Sciatic nerve (tissue), 2 donors: ENCODE data around the gene TRPM5. TPM values are rescaled to one million over a fixed set of nuclear protein-coding genes. Genes with fewer than 3 reads are reported as not detected.
"Not testable (repeated sequence)": the region's sequence is repeated elsewhere in the genome, so short reads cannot be mapped to it uniquely, and the experiment has no call there.

Source experiments
- ATAC-seq: fragments of 200-7000 bp; cut with Tn5 transposase; one replicate; pipeline ENCODE4 v1.9.1; 2020; ENCODE audit warnings: mild to moderate bottlenecking, moderate library complexity
- DNase-seq: peaks from one replicate; pipeline ENCODE4 v3.0.0-alpha.2; 2020; ENCODE audit warnings: low spot score
- intact Hi-C: fragments of 100-400 bp; cut with DNase I; formaldehyde crosslinking; loops from one replicate; pipeline ENCODE4 v1.14.2; 2022
- total RNA-seq: library from RNA; stranded (reverse); fragmentation: NEBNext Ultra II Directional; extraction: Animal tissue kit (Norgen Biotek cat#: 25700); gene quantifications from one replicate; pipeline ENCODE4 v1.2.1, GENCODE V29; 2021
- donor health status: DM: no; HTN: no; CAD: no.
- donor health status: DM: no; HTN: no; CAD: no.

TRPM5 gene
- not detected for total RNA-seq

DNA sequence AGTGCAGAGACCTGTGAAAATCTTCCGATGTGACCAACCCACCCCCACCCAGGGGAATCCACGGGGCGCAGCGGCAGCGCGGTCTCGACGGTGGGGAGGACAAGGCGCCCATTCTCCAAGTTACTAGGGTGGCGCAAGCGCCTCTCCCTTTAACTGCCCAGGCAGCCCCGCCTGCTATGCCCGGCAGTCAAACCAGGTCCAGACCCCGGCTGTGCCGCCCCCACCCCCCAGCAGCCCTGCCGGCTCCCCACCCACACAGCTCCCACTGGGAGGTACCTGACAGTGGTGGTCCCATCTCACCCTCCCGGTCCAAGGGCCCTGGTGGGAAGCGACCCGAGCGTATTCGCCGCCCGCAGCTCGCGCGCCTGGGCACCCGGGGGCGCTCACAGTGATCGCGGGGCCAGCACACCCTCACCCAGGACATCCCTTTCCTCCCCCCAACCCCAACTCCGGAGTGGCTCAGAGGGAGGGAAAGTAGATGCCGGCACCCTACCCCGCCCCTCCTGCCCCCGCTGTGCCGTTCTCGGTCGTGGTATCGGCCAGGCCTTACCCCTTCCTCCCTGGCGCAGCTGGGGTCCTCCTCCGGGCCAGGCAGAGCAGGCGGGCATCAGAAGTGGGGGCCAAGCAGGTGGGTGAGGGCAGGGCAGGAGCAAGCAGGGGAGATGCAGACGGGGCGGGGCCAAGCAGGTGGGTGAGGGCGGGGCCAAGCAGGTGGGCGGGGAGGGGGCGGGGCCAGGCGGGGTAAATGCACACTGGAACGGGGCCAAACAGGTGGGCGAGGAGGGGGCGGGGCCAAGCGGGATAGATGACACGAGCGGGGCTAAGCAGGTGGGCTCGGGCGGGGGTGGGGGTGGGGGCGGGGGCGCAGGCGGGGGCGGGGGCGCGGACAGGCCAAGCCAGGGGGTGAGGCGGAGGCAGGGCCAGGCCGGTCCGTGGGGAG lies at the start of gene TRPM5:
Gene TRPM5 (minus strand): TSS at position 634 of the 940 bp plus-strand sequence. CDS start 21,478 bp downstream, outside the sequence.
- intact Hi-C loops, result no loop called here
- ATAC-seq, result peak; percentile 30
- no peak for DNase-seq

DNA sequence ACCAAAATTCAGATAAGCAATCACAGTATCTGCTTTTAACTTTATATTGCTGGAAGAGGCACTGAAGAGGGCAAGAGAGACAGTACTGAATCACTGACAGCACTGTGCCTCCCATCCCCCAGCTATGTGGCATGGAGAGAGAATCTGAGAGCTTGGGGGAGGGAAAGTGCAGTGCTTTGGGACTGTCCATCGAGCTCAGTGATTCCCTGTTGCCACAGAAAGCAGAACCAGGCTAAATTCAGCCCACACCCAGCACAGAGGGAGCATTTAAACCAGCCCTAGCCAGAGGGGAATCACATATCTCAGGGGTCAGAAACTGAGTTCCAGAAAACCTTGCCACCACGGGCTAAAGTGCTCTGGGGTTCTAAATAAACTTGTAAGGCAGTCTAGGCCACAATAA lies 44.8 kb upstream of the TRPM5 start:
- intact Hi-C loops, result no loop called here
- ATAC-seq (no peak), DNase-seq (no peak)

DNA sequence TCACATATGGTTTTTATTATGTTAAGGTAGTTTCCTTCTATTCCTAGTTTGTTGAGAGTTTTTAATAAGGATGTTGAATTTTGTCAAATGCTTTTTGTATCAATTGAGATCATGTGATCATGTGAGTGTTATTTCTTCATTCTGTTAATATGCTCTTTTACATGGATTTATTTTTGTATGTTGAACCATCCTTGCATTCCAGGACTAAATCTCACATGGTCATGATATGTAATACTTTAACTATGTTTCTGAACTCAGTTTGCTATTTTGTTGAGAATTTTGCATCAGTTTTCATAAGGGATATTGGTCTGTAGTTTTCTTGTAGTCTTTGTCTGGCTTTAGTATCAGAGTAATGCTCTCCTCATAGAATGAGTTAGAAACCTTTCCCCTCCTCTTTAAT lies 43.7 kb upstream of the TRPM5 start:
- intact Hi-C loops, result no loop called here
- DNase-seq, result no peak
- no peak for ATAC-seq

- no peak for DNase-seq
- ATAC-seq, result no peak
- intact Hi-C loops, result no loop called here
Observed at GRCh38 chr11:2484576-2485125, 40.3 kb upstream of the TRPM5 start.

DNA sequence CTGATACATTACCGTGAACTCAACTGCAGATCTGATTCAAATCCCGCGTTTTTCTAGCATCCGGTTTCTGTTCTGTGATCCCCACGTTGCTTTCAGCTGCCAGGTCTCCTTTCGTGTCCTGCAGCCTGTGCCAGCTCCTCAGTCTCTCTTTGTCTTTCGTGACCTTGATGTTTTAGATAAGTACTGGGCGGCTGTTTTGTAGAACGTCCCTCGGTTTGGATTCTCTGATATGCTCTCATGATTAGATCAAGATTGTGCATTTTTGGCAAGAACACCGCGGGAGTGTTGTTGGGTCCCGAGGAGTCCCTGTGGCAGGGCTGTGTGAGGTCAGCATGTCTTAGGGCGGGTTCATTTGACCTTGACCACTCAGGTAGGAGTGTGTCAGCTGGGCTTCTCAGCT lies 39.1 kb upstream of the TRPM5 start:
- no peak for DNase-seq
- intact Hi-C loops, result no loop called here

GRCh38 chr11:2482745-2483144 lies 38.4 kb upstream of the TRPM5 start:
- intact Hi-C loops, result no loop called here
- ATAC-seq (no peak), DNase-seq (no peak)

More for the DNA sequence above, 39.1 kb upstream of the TRPM5 start:
- ATAC-seq, result no peak

GRCh38 chr11:2482204-2482603 lies 37.9 kb upstream of the TRPM5 start:
- DNase-seq, result no peak
- intact Hi-C loops, result no loop called here
- ATAC-seq, result no peak

DNA sequence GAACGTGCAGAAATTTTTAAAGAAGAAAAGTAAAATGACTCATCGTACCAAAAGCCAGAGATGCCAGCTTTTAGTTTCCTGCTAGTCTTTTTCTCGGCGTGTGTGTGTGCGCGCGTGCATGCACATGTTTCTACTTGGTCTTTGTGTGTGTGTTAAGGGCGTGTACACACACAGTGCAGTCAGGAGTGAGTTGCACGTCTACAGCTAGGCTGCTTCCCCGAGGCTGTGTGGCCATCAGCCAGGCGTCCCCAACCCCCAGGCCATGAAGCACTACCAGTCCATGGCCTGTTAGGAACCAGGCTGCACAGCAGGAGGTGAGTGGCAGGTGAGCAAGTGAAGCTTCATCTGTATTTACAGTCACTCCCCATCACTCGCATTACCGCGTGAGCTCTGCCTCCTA lies 36.9 kb upstream of the TRPM5 start:
- ATAC-seq (peak; percentile 39), DNase-seq (no peak)
- intact Hi-C loops, result no loop called here

DNA sequence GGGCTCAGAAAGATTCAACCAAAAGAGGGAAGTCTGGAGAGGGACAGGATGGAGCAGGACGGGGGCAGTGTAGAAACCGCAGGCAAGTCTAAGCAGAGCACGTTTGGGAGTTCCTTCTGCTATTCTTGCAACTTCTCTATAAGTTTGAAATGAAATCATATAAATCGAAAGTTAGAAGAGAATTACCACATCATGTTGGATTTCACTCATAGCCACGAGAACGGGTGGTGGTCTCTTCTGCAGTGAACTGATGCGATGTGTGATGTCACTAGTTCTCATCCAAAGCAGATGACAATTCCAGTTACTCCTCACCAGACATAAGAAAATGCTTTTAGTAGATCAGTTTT lies 36.5 kb upstream of the TRPM5 start:
- intact Hi-C loops, result no loop called here
- peak; percentile 72 for ATAC-seq
- no peak for DNase-seq

DNA sequence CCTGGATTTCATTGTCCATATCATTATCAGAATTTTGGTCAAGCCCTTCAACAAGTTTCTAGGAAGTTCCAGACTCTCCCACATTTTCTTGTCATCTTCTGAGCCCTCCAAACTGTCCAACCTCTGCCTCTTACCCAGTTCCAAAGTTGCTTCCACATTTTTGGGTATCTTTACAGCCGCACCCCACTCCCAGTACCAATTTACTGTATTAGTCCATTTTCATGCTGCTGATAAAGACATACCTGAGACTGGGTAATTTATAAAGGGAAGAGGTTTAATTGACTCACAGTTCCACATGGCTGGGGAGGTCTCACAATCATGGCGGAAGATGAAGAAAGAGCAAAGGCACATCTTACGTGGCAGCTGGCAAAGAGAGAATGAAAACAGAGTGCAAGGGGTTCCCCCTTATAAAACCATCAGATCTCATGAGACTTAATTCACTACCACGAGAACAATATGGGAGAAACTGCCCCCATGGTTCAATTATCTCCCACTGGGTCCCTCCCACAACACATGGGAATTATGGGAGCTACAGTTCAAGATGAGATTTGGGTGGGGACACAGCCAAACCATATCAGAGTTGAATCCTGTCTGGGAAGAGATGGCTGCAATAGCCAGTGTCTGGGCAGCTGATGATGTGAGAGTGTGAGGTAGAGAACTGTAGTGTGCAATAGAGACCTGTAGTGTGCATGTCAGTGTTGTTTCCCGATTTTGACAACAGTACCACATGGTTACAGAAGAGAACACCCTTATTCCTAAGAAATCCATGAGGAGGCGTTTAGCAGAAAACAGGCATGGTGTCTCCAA lies 36.0 kb upstream of the TRPM5 start:
- intact Hi-C loops, ATAC-seq, DNase-seq: not testable (repeated sequence)

DNA sequence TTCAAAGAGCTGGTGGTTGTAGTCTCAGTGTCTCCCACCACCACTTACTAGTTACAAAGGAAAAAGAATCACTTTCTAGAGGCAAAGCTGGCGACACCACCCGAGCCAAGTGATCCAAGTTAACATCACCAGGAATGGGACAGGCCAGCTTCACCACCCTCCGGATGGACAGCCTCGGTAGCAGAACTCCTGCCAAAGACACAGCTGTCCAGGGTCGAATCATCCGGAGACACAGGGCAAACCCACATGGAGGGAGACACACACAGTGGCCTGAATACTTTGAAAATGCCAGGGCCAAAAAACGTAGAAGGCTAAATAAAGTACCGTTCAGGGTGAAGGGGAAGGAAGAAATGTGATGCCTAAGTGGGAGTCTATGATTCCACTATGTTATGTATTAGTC lies 33.6 kb upstream of the TRPM5 start:
- no peak for DNase-seq
- intact Hi-C loops, result no loop called here
- ATAC-seq, result no peak

DNA sequence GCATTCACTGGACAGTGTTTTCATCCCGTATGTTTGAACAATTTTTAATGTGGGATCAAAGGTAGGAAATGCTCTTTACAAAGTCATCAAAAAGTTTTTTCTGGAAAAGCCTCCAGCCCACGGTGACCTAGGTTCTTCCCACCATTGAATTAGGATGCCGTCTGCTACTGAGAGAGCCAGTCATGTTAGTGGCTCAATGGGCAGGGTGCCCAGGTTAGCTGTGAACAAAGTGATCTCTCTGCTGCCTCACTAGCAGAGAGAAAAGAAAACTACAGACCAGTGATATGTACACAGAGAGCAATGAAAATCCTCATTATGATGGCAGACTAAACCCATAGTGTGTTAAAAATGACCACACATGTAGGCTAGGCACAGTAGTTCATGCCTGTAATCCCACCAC lies 32.9 kb upstream of the TRPM5 start:
- DNase-seq (no peak), ATAC-seq (no peak)
- intact Hi-C loops, result no loop called here

GRCh38 chr11:2475136-2475918 lies 31.0 kb upstream of the TRPM5 start:
- no peak for DNase-seq
- no peak for ATAC-seq
- intact Hi-C loops, result no loop called here

DNA sequence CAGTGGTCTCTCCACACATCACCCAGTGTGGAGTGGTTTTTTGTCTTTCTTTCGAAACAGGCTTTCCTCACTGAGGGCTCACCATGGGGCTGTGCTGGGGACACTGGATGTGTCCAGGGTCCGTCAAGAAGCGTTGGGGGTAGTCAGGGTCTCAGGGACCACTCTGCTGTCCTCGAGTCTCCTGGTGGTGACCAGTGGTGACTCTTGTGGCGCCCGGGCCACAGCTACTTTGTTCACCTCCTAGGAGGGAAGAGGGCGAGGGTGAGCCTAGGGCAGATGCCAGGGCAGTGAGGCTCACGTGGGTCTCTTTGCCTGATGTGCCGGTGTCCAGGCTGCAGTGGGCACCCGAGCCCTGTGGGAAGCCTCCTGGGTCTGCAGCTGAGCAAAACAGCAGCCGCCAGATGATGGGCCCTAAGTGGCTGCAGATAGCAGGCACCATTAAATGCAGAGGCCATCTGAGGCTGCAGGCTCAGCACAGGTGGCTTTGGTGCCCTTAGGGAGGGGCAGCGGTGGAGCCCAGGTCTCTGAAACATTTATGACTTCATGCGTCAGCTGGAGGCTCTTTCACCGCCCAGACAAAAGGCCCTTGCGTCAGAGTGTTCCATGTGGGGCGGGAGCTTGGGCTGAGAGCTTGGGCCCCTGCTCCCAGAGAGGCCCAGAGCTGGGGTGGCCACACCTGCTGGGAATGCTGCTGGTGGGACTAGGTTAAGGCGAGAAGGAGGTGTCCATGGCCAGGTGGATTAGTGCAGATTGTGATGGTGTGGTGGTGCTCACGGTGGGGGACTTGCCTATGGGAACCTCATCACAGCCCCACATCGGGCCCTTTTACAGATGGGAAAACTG lies 30.0 kb upstream of the TRPM5 start:
- no peak for DNase-seq
- intact Hi-C loops, result no loop called here
- ATAC-seq, result no peak

DNA sequence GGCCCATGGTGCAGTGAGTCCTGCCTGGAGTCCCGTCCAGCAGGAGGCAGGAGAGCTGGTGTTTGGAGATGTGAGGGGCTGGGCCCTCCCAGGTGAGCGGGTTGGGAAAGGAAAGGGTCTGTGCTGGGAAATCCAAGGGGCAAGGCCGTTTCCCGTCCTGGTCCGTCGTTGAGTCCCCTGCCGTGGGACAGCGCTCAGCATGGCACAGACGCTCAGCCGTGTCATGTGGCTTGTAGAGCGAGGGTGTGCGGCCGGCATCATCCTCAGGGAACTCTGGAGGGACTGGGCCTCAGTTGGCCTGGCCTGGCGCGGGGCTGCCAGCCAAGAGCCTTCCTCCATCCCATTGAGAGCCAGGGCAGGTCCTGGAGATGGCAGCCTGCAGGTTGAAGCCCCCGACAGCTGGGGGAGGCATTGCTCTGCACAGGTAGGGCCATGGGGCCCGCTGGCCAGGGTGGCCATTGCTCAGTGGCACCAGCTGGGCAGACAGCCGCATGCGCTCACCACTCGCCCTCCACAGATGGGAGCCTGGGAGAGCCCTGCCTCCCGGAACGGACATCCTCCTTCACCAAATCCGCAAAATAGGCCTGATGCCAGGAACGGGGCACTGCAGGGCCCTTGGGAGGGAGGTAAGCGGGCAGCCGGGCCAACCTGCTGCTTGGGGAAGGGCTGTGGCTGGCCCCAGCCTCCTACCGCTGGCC lies 29.2 kb upstream of the TRPM5 start:
- DNase-seq (peak; percentile 53), ATAC-seq (no peak)
- intact Hi-C loops, result no loop called here

GRCh38 chr11:2472428-2473186 lies 28.3 kb upstream of the TRPM5 start:
- DNase-seq (peak; percentile 35), ATAC-seq (no peak)
- intact Hi-C loops, result no loop called here

GRCh38 chr11:2471804-2472096 lies 27.4 kb upstream of the TRPM5 start:
- no peak for ATAC-seq
- peak; percentile 12 for DNase-seq
- intact Hi-C loops, result no loop called here
